Calu3 (cell line): Measurements from ENCODE around the gene MOAP1. TPM values are rescaled to one million over a fixed set of nuclear protein-coding genes. Genes with fewer than 3 reads are reported as not detected.
"Not testable (repeated sequence)": the region's sequence is repeated elsewhere in the genome, so short reads cannot be mapped to it uniquely, and the experiment has no call there.

Experiments
- BruUV-seq: library from RNA; stranded (reverse); fragments of 400-500 nt; replicated peaks from 2 replicates; lab custom pipeline; 2021; lab: Mats Ljungman, UMichigan
- CTCF ChIA-PET: fragments of 300-600 bp; sonication (Branson Sonifier 250); formaldehyde crosslinking; loops from one replicate; lab custom pipeline; 2022; ENCODE audit warnings: antibody characterized with exemption; lab: Charles Lee
- DNase-seq: peaks from one replicate; pipeline ENCODE4 v3.0.0; 2022
- H3K27ac Mint-ChIP-seq: one replicate; pipeline ENCODE4 v1.8.0; 2022; ENCODE audit warnings: mixed read lengths; ENCODE audit not compliant: unreplicated experiment
- H3K27me3 Mint-ChIP-seq: one replicate; pipeline ENCODE4 v1.8.0; 2022; ENCODE audit warnings: mixed read lengths; ENCODE audit not compliant: unreplicated experiment
- H3K36me3 Mint-ChIP-seq: one replicate; pipeline ENCODE4 v1.8.0; 2022; ENCODE audit warnings: mild to moderate bottlenecking, moderate library complexity, mixed read lengths; ENCODE audit not compliant: insufficient read depth, unreplicated experiment
- H3K4me1 Mint-ChIP-seq: one replicate; pipeline ENCODE4 v1.8.0; 2022; ENCODE audit warnings: mild to moderate bottlenecking, low read depth, mixed read lengths; ENCODE audit not compliant: unreplicated experiment
- H3K4me3 Mint-ChIP-seq: one replicate; pipeline ENCODE4 v1.8.0; 2022; ENCODE audit warnings: mild to moderate bottlenecking, low read depth, moderate library complexity, mixed read lengths; ENCODE audit not compliant: unreplicated experiment
- H3K9me3 Mint-ChIP-seq: one replicate; pipeline ENCODE4 v1.8.0; 2022; ENCODE audit warnings: low read depth, mixed read lengths; ENCODE audit not compliant: unreplicated experiment
- intact Hi-C: fragments of 100-400 bp; cut with micrococcal nuclease; formaldehyde crosslinking; loops from one replicate; pipeline ENCODE4 v1.10.0; 2022; ENCODE audit not compliant: unreplicated experiment
- total RNA-seq: library from RNA; stranded (reverse); gene quantifications from 2 replicates; pipeline ENCODE4 v1.2.3, GENCODE V29; 2022
- TF ChIP-seq, protein P1 (sequence below): fragments of 200-600 bp; IDR thresholded peaks from one replicate; pipeline ENCODE4 v1.8.0; 2022; ENCODE audit warnings: antibody characterized with exemption; ENCODE audit not compliant: unreplicated experiment

The MOAP1 gene
- total RNA-seq, 1 experiment from 2014 or later = 20.0 TPM

DNA sequence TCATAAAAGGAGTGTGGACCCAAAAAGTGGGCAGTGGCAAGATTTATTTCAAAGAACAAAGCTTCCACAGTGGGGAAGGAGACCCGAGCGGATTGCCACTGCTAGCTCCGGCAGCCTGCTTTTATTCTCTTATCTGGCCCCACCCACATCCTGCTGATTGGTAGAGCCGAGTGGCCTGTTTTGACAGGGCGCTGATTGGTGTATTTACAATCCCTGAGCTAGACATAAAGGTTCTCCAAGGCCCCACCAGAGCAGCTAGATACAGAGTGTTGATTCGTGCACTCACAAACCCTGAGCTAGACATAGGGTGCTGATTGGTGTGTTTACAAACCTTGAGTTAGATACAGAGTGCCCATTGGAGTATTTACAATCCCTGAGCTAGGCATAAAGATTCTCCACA, 15.1 kb downstream of the MOAP1 start:
- H3K27ac Mint-ChIP-seq, H3K9me3 Mint-ChIP-seq, BruUV-seq, H3K27me3 Mint-ChIP-seq, DNase-seq, intact Hi-C loops, H3K4me3 Mint-ChIP-seq, H3K4me1 Mint-ChIP-seq, H3K36me3 Mint-ChIP-seq: not testable (repeated sequence)
- CTCF ChIA-PET = interaction anchor here (1.1 kb wide), 1 partner anchor 10 kb away, joined by 3 read pairs; no protein-coding TSS in a partner anchor

DNA sequence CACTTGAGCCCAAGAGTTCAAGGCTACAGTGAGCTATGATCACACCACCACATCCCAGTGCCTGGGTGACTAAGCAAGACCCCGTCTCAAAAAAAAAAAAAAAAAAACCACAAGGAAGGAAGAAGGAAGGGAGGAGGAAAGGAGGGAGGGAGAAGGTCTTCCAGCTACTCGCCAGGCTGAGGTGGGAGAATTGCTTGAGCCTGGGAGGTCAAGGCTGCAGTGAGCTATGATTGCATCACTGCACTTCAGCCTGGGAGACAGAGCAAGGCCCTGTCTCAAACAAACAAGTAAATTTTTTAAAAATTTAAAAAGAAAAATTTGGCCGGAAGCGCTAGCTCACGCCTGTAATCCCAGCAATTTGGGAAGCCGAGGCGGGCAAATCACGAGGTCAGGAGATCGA, 16.1 kb downstream of the MOAP1 start:
- H3K4me3 Mint-ChIP-seq, H3K4me1 Mint-ChIP-seq, BruUV-seq, H3K27me3 Mint-ChIP-seq, H3K27ac Mint-ChIP-seq, intact Hi-C loops, H3K36me3 Mint-ChIP-seq, H3K9me3 Mint-ChIP-seq, DNase-seq: not testable (repeated sequence)
- CTCF ChIA-PET = interaction anchor here (0.6 to 1.1 kb wide), 2 partner anchors 11 to 19 kb away, joined by 3 read pairs; no protein-coding TSS in a partner anchor

DNA sequence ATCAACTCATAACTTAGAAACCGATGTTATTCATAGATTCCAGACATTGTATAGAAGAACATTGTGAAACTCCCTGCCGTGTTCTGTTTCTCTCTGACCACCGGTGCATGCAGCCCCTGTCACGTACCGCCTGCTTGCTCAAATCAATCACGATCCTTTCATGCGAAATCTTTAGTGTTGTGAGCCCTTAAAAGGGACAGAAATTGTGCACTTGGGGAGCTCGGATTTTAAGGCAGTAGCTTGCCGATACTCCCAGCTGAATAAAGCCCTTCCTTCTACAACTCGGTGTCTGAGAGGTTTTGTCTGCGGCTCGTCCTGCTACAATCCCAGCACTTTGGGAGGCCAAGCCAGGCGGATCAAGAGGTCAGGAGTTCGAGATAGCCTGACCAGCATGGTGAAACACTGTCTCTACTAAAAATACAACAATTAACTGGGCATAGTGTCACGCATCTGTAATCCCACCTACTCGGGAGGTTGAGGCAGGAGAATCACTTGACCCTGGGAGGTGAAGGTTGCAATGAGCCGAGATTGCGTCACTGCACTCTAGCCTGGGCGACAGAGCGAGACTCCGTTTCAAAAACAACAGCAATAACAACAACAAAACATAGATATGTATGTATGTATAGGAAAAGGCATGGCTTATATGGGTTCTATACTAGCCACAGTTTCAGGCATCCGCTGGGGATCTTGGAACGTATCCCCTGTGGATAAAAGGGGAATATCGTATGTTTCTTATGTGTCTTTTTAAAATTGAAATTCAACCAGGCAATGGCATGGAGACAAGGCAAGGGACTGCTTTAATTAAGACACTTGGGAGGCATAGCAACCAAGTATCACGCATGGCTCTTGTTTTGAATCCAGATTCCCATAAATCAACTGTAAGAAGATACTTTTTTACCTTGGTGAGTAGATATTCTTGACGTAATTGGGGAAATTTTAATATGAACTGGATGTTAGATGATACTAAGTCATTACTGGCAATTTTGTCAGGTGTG, 19.1 kb downstream of the MOAP1 start:
- intact Hi-C loops, H3K9me3 Mint-ChIP-seq, H3K27ac Mint-ChIP-seq, H3K36me3 Mint-ChIP-seq, H3K27me3 Mint-ChIP-seq, DNase-seq, BruUV-seq, H3K4me1 Mint-ChIP-seq: not testable (repeated sequence)
- H3K4me3 Mint-ChIP-seq = peak overlapping the region; percentile 26
- CTCF ChIA-PET = interaction anchor here (0.6 kb wide), 1 partner anchor 34 kb away, joined by 3 read pairs; no protein-coding TSS in a partner anchor

DNA sequence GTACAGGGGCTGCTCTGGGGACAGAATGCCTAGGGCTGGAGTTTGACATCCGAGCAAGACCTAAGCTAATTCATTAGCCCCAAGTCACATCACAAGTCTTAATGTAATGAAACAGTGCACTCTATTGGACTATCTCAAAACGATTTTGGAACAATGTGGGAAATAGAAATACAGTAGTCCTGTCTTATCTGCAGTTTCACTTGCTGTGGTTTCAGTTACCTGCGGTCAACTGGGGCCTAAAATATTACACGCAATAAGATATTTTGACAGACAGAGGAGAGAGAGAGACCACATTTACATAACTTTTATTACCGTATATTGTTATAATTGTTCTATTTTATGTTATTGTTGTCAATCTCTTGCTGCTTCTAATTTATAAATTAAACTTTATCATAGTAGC, 21.1 kb downstream of the MOAP1 start:
- CTCF ChIA-PET = interaction anchor here (0.6 to 1.0 kb wide), 2 partner anchors 26 to 1968 kb away, joined by 3 to 7 read pairs; no protein-coding TSS in a partner anchor

DNA sequence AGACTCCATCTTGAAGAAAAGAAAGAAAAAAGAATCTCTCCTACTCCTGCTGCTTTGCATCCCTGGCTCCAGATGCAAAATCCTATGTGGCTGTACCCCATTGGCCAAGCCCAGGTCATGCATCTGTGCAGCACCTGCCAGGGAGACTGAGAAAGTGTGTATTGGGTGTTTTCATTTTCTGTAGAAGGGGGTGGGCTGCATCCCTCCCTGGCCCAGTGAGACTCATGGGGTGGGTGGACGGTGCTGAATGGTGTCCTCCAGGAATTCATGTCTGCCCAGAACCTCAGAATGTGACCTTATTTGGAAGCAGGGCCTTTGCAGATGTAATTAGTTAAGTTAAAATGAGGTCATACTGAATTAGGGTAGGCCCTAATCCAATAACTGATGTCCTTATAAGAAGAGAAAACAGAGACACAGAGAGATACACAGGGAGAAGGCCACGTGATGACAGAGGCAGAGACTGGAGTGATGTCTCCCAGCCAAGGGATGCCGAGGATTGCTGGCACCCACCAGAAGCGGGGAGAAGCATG, 23.2 kb downstream of the MOAP1 start:
- H3K9me3 Mint-ChIP-seq = no peaks in the 10 kb centered on the region
- CTCF ChIA-PET = no interaction called here
- no TSS peak for BruUV-seq
- no peaks in the 10 kb centered on the region for H3K4me1 Mint-ChIP-seq
- no peak for DNase-seq
- TF ChIP-seq, protein P1, sequence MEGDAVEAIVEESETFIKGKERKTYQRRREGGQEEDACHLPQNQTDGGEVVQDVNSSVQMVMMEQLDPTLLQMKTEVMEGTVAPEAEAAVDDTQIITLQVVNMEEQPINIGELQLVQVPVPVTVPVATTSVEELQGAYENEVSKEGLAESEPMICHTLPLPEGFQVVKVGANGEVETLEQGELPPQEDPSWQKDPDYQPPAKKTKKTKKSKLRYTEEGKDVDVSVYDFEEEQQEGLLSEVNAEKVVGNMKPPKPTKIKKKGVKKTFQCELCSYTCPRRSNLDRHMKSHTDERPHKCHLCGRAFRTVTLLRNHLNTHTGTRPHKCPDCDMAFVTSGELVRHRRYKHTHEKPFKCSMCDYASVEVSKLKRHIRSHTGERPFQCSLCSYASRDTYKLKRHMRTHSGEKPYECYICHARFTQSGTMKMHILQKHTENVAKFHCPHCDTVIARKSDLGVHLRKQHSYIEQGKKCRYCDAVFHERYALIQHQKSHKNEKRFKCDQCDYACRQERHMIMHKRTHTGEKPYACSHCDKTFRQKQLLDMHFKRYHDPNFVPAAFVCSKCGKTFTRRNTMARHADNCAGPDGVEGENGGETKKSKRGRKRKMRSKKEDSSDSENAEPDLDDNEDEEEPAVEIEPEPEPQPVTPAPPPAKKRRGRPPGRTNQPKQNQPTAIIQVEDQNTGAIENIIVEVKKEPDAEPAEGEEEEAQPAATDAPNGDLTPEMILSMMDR = no peak
- H3K4me3 Mint-ChIP-seq = no peak overlapping the region
- no peaks in the 10 kb centered on the region for H3K27me3 Mint-ChIP-seq
- no peaks in the 10 kb centered on the region for H3K36me3 Mint-ChIP-seq
- intact Hi-C loops = loop anchor here (5.0 kb wide), 1 partner anchor 49 kb away; no protein-coding TSS in a partner anchor
- H3K27ac Mint-ChIP-seq = no peak overlapping the region

More for the DNA sequence above, 21.1 kb downstream of the MOAP1 start:
- TF ChIP-seq, protein P1 = no peak
- H3K9me3 Mint-ChIP-seq = no peaks in the 10 kb centered on the region
- BruUV-seq = no TSS peak
- H3K27ac Mint-ChIP-seq = no peak overlapping the region
- intact Hi-C loops = loop anchor here (5.0 kb wide), 1 partner anchor 51 kb away; no protein-coding TSS in a partner anchor
- H3K36me3 Mint-ChIP-seq = no peaks in the 10 kb centered on the region
- H3K4me1 Mint-ChIP-seq = no peaks in the 10 kb centered on the region
- no peak overlapping the region for H3K4me3 Mint-ChIP-seq
- H3K27me3 Mint-ChIP-seq = no peaks in the 10 kb centered on the region
- no peak for DNase-seq
